OCI-LY3 (cell line): Measurements from ENCODE around the gene IL1RL2.

Source experiments
- H2AFZ ChIP-seq: fragments of 200-600, 300-600 bp; shearing (Covaris generic); 2 replicates; pipeline ENCODE4 v1.6.0; 2014; ENCODE audit warnings: antibody characterized with exemption, low read depth, low read length
- H3K27ac ChIP-seq: fragments of 200-600, 300-600 bp; sonication (generic); 2 replicates; pipeline ENCODE4 v1.5.1; 2014; ENCODE audit warnings: mild to moderate bottlenecking, low read length, moderate library complexity, mixed read lengths
- H3K27me3 ChIP-seq: fragments of 200-600, 300-600 bp; sonication (generic); 2 replicates; pipeline ENCODE4 v1.6.1; 2014; ENCODE audit warnings: low read depth, low read length, mixed read lengths
- H3K36me3 ChIP-seq: fragments of 200-600, 300-600 bp; sonication (generic); replicated peaks from 2 replicates; pipeline ENCODE3; 2014; ENCODE audit warnings: low read depth, low read length, mixed read lengths
- H3K4me1 ChIP-seq: fragments of 300-600, 200-600 bp; sonication (generic); 2 replicates; pipeline ENCODE4 v1.6.1; 2014; ENCODE audit warnings: low read length, mixed read lengths
- H3K4me2 ChIP-seq: fragments of 200-600, 300-600 bp; sonication (generic); 2 replicates; pipeline ENCODE4 v1.6.1; 2014; ENCODE audit warnings: low read length, mixed read lengths
- H3K4me3 ChIP-seq: fragments of 300-600, 200-600 bp; sonication (generic); 2 replicates; pipeline ENCODE4 v1.5.1; 2014; ENCODE audit warnings: antibody characterized with exemption, mild to moderate bottlenecking, low read length, moderate library complexity
- H3K79me2 ChIP-seq: fragments of 300-600, 200-600 bp; shearing (Covaris generic); 2 replicates; pipeline ENCODE4 v1.6.1; 2014; ENCODE audit warnings: mild to moderate bottlenecking, low read length, mixed read lengths
- H3K9ac ChIP-seq: fragments of 300-600, 200-600 bp; shearing (Covaris generic); 2 replicates; pipeline ENCODE4 v1.6.0; 2014; ENCODE audit warnings: mild to moderate bottlenecking, low read length, moderate library complexity
- H3K9me3 ChIP-seq: fragments of 200-600, 300-600 bp; shearing (Covaris generic); 2 replicates; pipeline ENCODE4 v1.6.1; 2014; ENCODE audit warnings: low read length, mixed read lengths; ENCODE audit not compliant: insufficient read depth
- H4K20me1 ChIP-seq: fragments of 200-600, 300-600 bp; sonication (generic); 2 replicates; pipeline ENCODE4 v1.6.1; 2016; ENCODE audit warnings: low read length, mixed read lengths; ENCODE audit not compliant: insufficient read depth
- CTCF ChIP-seq: fragments of 200-600, 300-600 bp; sonication (generic); IDR thresholded peaks from 2 replicates; pipeline ENCODE4 v1.5.1; 2014; ENCODE audit warnings: antibody characterized with exemption, low read length, low read depth
- EZH2phosphoT487 ChIP-seq: fragments of 200-600 bp; shearing (Covaris generic); IDR thresholded peaks from 2 replicates; pipeline ENCODE4 v1.6.1; 2018; ENCODE audit warnings: antibody characterized with exemption, mixed run types, low read depth

IL1RL2 gene

GRCh38 chr2:102184018-102184417, 2.8 kb upstream of the IL1RL2 start:
- TF ChIP-seq EZH2phosphoT487 (no peak), CTCF (no peak)
- no peak overlapping the region for H3K4me2 ChIP-seq
- H3K4me1 ChIP-seq: no peaks in the 10 kb centered on the region

GRCh38 chr2:102184568-102184967, 2.3 kb upstream of the IL1RL2 start:
- TF ChIP-seq CTCF (no peak), EZH2phosphoT487 (no peak)
- Histone ChIP-seq H3K27me3 (no peaks in the 10 kb centered on the region; the same call in 1 of the 2 replicates), H3K4me3 (no peak overlapping the region), H3K9ac (no peak overlapping the region), H3K4me2 (no peak overlapping the region), H2AFZ (no peak overlapping the region), H4K20me1 (no peaks in the 10 kb centered on the region), H3K27ac (no peak overlapping the region), H3K4me1 (no peaks in the 10 kb centered on the region), H3K9me3 (no peaks in the 10 kb centered on the region), H3K79me2 (no peaks in the 10 kb centered on the region), H3K36me3 (no peaks in the 10 kb centered on the region)

More at GRCh38 chr2:102184018-102184417, 2.8 kb upstream of the IL1RL2 start:
- Histone ChIP-seq H3K9me3 (no peaks in the 10 kb centered on the region), H3K4me3 (no peak overlapping the region), H4K20me1 (no peaks in the 10 kb centered on the region), H3K9ac (no peak overlapping the region), H3K36me3 (no peaks in the 10 kb centered on the region), H3K79me2 (no peaks in the 10 kb centered on the region), H2AFZ (no peak overlapping the region), H3K27ac (no peak overlapping the region), H3K27me3 (no peaks in the 10 kb centered on the region; the same call in 1 of the 2 replicates)

GRCh38 chr2:102185347-102185746, 1.5 kb upstream of the IL1RL2 start:
- H3K79me2 ChIP-seq: no peaks in the 10 kb centered on the region
- H3K9ac ChIP-seq: no peak overlapping the region
- no peak overlapping the region for H3K27ac ChIP-seq
- no peak overlapping the region for H3K4me2 ChIP-seq
- H4K20me1 ChIP-seq: no peaks in the 10 kb centered on the region
- no peak overlapping the region for H3K4me3 ChIP-seq
- no peaks in the 10 kb centered on the region for H3K4me1 ChIP-seq
- H3K9me3 ChIP-seq: no peaks in the 10 kb centered on the region
- H2AFZ ChIP-seq: no peak overlapping the region
- H3K27me3 ChIP-seq: no peaks in the 10 kb centered on the region; the same call in 1 of the 2 replicates
- no peaks in the 10 kb centered on the region for H3K36me3 ChIP-seq
- no peak for TF ChIP-seq EZH2phosphoT487
- peak; percentile 68 for TF ChIP-seq CTCF

GRCh38 chr2:102187496-102188150, 800 bp downstream of the IL1RL2 start:
- no peaks in the 10 kb centered on the region for H4K20me1 ChIP-seq
- no peak overlapping the region for H3K4me3 ChIP-seq
- no peaks in the 10 kb centered on the region for H3K79me2 ChIP-seq
- no peak overlapping the region for H3K9ac ChIP-seq
- H3K27me3 ChIP-seq: peaks cover 4% of the 10 kb centered on the region
- no peak for TF ChIP-seq EZH2phosphoT487
- TF ChIP-seq CTCF: no peak
- H3K27ac ChIP-seq: no peak overlapping the region
- H3K4me1 ChIP-seq: no peaks in the 10 kb centered on the region
- no peaks in the 10 kb centered on the region for H3K9me3 ChIP-seq
- H3K4me2 ChIP-seq: no peak overlapping the region
- H3K36me3 ChIP-seq: no peaks in the 10 kb centered on the region
- H2AFZ ChIP-seq: no peak overlapping the region
